Measurements from ENCODE around the gene NPEPPS.

Gene NPEPPS

GRCh38 chr17:47638903-47639302 lies 108.0 kb downstream of the NPEPPS start:
- no peak for DNase-seq (ENCODE audit: low read depth in 2 of 2)
- no peak for TF ChIP-seq CTCF (IDR thresholded peaks at IDR 0.05; ENCODE audit: low read depth, low read length)
- H3K4me3 ChIP-seq (replicated peaks in 1 of 2; ENCODE audit: low read depth in 2 of 2, low read length in 2 of 2), result no peak overlapping the region

- TF ChIP-seq CTCF (IDR thresholded peaks at IDR 0.05; ENCODE audit: low read depth, low read length), result no peak
Observed at GRCh38 chr17:47640076-47640475, 109.2 kb downstream of the NPEPPS start.

GRCh38 chr17:47641202-47641601 lies 110.3 kb downstream of the NPEPPS start:
- no peak for DNase-seq (ENCODE audit: low read depth in 2 of 2)
- H3K4me3 ChIP-seq (replicated peaks in 1 of 2; ENCODE audit: low read depth in 2 of 2, low read length in 2 of 2), result no peak overlapping the region
- no peak for TF ChIP-seq CTCF (IDR thresholded peaks at IDR 0.05; ENCODE audit: low read depth, low read length)

More at GRCh38 chr17:47640076-47640475, 109.2 kb downstream of the NPEPPS start:
- no peak for DNase-seq (ENCODE audit: low read depth in 2 of 2)
- H3K4me3 ChIP-seq (replicated peaks in 1 of 2; ENCODE audit: low read depth in 2 of 2, low read length in 2 of 2), result no peak overlapping the region

GRCh38 chr17:47643116-47643515 lies 112.2 kb downstream of the NPEPPS start:
- peak in 1 of 2 donors; percentile 64 for DNase-seq (ENCODE audit: low read depth in 2 of 2)
- no peak for TF ChIP-seq CTCF (IDR thresholded peaks at IDR 0.05; ENCODE audit: low read depth, low read length)
- H3K4me3 ChIP-seq (replicated peaks in 1 of 2; ENCODE audit: low read depth in 2 of 2, low read length in 2 of 2), result no peak overlapping the region

GRCh38 chr17:47644324-47644723 lies 113.4 kb downstream of the NPEPPS start:
- DNase-seq (ENCODE audit: low read depth in 2 of 2), result no peak
- H3K4me3 ChIP-seq (replicated peaks in 1 of 2; ENCODE audit: low read depth in 2 of 2, low read length in 2 of 2), result no peak overlapping the region
- no peak for TF ChIP-seq CTCF (IDR thresholded peaks at IDR 0.05; ENCODE audit: low read depth, low read length)

DNA sequence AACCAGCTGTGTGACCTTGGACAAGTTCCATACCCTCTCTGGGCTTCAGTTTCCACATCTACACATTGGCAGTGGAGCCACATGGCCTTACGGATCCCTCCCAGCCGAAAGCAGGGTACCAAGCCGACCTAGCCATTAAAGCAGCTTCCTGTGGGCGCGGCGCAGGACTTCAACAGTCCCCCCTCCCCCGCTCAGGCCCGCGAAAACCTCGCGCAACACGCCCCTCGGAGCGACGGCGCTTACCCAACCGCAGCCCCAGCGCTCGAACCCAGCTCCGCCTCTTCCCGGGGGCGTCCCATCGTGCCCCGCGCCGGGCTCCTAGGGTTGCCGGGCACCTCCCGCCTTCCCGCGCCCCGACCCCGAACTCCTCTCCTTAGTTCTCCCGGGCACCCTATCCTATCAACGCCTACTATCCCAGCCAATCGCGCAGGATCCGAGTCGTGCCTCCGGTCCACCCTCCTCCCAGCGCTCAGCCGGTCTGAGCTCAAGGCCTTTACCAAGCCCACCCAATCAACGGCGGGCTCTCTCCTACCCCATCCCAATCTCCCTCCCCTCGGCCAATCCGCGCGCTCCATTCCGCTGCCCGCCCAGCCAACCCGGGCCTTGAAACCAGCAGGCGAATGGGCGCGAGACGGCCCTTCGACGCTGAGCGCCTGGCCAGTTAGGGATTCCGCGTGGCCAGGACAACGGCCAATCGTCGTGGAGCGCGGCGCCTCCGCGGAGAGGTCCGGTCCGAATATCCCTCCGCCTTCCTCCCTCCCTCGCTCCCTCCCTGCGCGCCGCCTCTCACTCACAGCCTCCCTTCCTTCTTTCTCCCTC lies 118.5 kb downstream of the NPEPPS start, which contains the start of gene KPNB1:
Gene KPNB1, plus strand, starts transcription at position 767 of the 819 bp plus-strand sequence. CDS start 326 bp downstream, outside the sequence.
- DNase-seq (ENCODE audit: low read depth in 2 of 2), result peak; percentile 100
- H3K4me3 ChIP-seq (replicated peaks in 1 of 2; ENCODE audit: low read depth in 2 of 2, low read length in 2 of 2), result peak within 1 kb of the TSS; percentile 84
- no peak for TF ChIP-seq CTCF (IDR thresholded peaks at IDR 0.05; ENCODE audit: low read depth, low read length)

Measured in cardiac fibroblast (primary cell).